IPS-18c (cell line): ENCODE results near the gene GRK5.
"Not testable (repeated sequence)": the region's sequence is repeated elsewhere in the genome, so short reads cannot be mapped to it uniquely, and the experiment has no call there.

Experiments
- H3K4me3 ChIP-seq: 2 replicates; pipeline ENCODE4 v1.7.0; 2013; ENCODE audit warnings: low read depth, mild to moderate bottlenecking, low read length, moderate library complexity; ENCODE audit not compliant: insufficient read depth
- H3K9me3 ChIP-seq: one replicate; pipeline ENCODE4 v1.6.1; 2013; ENCODE audit warnings: mild to moderate bottlenecking, low read length, moderate library complexity; ENCODE audit not compliant: control insufficient read depth, insufficient read depth

GRK5 gene

DNA sequence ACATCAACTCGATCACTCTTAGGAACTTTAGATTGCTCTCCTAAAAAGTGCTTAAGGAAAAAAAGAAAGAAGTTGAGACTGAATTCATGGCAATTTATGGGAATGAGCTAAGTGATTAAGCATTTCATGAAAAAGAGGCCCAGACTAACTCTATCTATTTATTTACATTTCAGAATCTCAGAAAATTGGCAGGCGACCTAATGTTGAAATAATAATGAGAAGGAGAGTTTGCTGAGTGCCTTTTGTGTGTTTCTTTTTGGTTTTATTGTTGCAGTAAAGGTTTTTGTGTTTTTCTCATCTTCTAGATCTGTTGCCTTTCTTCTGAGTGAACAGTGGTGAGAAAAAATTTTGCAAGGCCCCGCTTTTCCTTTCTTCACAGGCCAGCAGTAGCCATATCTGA, 3.8 kb downstream of the GRK5 start:
- Histone ChIP-seq H3K4me3 (no peak overlapping the region), H3K9me3 (no peaks in the 10 kb centered on the region)

DNA sequence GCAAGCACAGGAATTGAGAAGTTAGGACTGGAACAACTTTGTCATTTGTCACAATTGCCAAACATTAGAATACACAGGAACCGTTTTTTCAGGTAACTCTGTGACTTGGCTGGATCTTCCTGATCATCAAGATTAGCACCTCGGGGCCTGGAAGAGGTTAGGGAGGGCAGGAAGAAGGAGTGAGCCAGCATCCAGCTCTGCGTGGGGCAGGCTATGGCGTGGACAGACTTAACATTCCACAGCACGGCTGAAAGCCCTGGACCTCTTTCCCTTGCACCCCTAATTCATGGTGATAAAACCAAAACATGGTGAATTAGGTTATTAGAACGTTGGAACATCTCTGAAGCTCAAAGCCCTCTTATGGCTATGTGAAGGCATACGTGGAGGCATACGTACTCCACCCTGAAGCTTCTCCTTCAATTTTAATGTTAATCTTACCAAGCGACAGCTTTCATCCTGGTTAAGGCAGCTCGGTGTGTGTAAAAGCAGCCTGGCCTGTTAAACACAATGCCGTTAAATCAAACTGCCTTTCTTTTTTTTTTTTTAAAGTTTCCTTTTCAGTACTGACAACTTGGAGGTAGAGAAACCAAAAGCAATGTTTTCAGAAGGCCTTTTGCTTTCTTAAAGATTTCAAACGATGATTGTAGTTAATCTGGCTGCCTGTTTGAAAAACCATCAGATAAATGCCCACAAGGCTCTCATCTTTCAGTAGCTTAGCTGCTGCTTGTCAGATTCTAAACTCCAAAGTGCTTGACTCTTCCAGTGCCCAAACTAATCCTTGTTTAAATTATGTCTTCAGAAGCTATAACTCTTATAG, 4.5 kb downstream of the GRK5 start:
- no peak overlapping the region for H3K4me3 ChIP-seq
- H3K9me3 ChIP-seq = no peaks in the 10 kb centered on the region

DNA sequence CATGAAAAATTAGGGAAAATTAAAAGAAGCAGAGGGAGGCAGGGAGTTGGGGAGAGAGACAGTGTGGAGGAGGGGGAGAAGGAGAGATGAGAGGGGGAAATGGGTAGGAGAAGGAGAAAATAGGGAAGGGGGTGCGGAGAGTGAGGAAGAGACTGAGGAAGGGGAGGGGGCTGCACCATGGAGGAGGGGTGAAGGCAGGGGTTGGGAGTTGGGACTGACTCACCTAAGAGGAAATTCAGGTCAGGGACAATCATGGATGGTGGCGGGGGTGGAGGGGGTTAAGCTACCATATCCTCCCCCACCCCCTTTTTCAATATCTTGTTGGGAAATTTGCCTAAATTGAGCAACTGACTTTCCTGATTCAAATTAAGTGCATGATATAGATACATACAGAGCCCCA, 8.0 kb downstream of the GRK5 start:
- Histone ChIP-seq H3K4me3 (no peak overlapping the region), H3K9me3 (no peaks in the 10 kb centered on the region)

DNA sequence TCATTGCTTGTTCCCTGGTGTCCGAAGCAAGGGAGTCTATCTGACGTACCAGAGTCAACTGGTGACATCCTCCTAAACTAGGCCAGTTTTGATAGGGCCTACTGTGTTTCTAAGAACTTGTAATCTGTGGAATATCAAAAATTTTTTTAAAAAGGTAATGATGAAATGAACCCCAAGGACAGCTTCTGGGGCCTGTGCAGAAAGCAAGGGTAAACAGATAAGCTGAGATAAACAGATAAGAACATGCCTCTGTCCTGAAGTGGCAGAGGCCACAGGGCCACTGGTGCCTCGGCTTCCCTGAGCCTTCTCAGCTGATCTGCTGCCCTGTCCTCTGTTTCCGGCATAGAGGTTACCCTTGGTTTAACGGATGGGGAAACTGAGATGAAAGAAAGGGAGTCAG, 8.8 kb downstream of the GRK5 start:
- no peak overlapping the region for H3K4me3 ChIP-seq

DNA sequence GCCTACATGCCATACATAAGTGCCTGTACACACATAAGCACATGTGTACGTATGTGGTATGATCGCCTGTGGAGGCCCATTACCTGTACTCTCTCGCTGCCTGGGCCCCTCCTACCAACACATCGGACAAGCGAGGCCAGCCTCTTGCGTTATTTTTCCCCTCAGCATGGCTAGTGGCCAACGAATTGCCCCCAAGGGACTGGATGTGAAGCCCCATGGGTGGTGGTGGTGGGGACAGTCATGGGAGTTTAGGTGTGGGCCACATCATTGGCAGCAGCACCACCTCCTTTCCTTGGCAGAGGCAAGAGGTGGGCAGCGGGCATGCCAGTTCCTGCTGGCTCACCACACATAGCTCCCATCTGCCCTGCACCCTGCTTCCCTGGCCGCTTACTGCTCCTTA, 10.0 kb downstream of the GRK5 start:
- no peaks in the 10 kb centered on the region for H3K9me3 ChIP-seq
- H3K4me3 ChIP-seq = no peak overlapping the region

More for the DNA sequence above, 8.8 kb downstream of the GRK5 start:
- H3K9me3 ChIP-seq = no peaks in the 10 kb centered on the region

DNA sequence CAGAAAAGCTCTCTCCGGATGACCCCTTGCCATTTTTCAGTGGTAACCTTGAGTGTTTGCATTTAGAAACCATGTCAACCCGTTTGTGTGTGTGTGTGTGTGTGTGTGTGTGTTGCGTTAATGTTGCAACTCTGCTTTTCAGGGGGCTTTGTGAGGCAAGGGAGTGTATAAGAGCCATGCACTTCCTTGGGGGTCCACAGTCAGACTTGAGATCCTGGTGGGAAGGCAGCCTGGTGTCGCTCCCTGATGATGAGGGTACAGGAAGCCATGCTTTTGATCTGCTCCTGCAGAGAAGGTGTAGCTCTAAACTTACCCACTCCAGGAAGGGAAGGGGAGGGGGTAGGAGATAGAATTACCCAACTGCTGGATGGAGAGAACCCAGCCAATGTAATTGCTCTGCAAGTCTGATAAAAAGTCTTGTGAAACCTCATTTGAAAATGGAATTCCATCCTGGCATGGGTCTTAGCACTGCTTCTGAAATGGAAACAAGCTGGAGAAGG, 10.7 kb downstream of the GRK5 start:
- H3K4me3 ChIP-seq = no peak overlapping the region
- no peaks in the 10 kb centered on the region for H3K9me3 ChIP-seq

DNA sequence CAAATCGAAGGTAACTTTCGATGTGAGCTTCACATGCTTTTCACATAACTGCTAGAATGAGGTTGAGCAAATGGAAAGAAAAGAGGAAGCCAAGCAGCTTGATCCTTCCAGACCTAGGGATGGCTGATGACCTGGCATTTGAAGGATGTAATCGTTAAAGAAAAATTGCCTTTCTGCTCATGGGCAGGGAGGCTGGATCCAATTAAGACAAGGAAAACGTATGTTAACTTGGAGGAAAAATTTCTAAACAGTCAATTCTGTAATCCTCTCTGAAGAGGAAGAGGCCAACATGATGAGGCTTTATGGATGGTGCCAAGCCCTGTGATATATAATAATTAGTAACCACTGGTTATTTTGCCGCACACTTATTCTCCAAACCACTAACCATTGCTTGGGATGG, 12.5 kb downstream of the GRK5 start:
- Histone ChIP-seq H3K9me3 (no peaks in the 10 kb centered on the region), H3K4me3 (no peak overlapping the region)

DNA sequence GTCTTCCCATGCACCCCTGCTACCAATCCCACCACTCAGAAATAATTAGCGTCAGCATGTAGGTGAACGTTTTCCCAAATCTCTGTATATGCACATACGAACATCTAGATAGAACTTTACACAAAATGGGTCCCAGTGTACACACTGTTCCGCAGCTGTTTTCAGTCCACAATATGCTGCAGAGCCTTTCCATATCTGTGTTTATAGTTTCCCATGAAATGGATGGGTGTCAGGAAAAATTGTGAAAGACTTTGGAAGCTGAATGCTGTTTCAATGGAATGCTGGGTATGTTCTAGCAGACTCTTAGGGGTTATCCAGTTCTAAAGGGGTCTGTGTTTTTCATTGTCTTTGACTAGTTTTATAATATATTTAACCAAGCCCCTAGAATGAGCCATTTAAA, 13.8 kb downstream of the GRK5 start:
- no peaks in the 10 kb centered on the region for H3K9me3 ChIP-seq
- H3K4me3 ChIP-seq = no peak overlapping the region

DNA sequence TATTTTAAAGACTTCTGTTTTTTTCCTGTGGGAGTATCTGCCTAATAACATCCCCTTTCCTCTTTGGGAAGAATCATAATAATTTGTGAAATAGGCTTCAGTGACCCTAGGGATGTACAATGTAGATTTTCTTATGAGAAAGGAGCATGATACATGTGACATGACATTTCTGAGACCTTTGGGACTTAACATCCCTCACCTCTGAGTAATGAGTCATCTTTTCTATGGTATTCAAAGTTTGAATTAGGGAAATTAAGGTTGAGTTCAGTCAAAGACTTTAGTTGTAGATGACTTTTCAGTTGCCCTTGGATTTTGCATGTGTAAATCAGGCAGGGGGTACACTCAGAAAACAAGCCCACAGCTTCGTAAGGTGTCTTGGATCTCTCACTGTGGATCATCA, 14.3 kb downstream of the GRK5 start:
- Histone ChIP-seq H3K4me3 (no peak overlapping the region; the same call in 1 of the 2 replicates), H3K9me3 (no peaks in the 10 kb centered on the region)

DNA sequence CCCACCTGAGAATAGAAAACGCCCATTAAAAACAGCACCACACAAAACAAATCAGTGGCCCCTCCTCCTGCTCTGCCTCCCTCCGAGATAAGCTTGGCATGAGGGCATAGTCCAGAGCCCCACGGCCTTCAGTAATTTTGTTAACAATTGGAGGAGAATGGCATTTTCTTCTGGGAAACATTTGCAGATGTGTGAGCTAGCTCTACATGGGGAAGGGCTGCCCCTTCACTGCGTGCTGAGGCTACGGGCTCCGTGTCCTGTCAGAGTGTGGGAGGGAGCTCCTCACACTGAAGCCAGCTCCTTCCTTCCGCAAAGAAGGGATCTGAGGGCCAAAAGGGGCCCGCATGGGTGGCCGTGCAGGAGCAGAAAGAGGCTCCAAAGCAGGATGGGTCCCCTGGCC, 15.2 kb downstream of the GRK5 start:
- Histone ChIP-seq H3K9me3 (no peaks in the 10 kb centered on the region), H3K4me3 (no peak overlapping the region)

DNA sequence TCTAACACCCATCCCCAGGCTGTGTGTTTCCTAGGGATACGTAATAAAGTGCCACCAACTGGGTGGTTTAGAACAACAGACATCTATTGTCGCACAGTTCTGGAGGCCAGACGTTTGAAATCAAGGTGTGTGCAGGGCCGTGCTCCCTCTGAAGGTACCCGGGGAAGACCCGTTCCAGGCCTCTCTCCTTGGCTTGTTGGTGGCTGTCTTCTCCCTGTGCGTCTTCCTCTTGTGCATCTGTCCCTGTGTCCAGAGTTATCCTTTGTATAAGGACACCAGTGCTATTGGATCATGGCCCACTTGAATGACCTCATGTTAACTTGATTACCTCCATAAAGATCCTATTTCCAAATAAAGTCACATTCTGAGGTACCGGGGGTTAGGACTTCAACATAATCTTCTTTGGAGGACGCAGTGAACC, 15.6 kb downstream of the GRK5 start:
- no peaks in the 10 kb centered on the region for H3K9me3 ChIP-seq
- no peak overlapping the region for H3K4me3 ChIP-seq

DNA sequence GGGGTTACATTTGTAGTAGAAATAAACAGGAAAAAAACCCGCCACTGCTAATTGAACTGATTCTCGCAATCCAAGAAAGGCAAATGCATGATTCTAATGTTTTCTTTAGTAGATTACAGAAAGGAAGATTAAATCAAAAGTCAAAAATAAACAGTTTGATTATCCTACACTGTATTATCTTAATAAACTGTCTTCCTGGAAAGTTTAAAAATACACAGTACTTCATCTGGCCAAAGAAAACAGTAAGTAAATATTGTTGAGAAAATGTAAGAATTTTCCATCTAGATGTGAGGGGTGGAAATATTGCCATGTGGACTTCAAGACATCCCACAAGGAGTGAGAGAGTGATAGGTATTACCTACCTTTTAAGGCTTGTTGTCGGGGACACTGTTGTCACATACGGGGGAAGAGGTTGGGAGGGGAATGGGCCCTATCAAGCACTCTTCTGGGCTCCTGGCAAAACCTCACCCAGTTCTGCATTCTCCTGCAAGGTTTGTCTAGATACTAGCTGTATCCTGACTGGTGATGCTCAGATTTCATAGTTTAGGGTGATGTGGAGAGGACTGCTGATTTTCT, 17.8 kb downstream of the GRK5 start:
- no peak overlapping the region for H3K4me3 ChIP-seq
- no peaks in the 10 kb centered on the region for H3K9me3 ChIP-seq

DNA sequence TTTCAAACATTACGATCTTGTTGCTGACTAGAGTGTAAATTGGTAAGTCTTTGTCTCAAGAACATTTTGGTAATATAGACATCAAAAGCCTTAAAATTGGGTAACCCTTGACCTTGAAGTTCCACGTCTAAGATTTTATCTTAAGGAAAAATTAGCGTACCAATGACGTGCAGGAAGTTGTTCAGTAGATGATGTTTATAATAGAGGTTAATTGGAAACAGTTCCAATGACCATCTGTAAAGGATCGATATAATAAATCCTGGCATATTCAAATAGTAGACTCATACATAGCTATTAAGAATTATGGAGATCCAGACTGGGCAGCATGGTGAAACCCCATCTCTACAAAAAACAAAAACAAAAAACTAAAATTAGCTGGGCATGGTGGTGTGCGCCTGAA, 20.5 kb downstream of the GRK5 start:
- Histone ChIP-seq H3K9me3 (no peaks in the 10 kb centered on the region), H3K4me3 (no peak overlapping the region)

DNA sequence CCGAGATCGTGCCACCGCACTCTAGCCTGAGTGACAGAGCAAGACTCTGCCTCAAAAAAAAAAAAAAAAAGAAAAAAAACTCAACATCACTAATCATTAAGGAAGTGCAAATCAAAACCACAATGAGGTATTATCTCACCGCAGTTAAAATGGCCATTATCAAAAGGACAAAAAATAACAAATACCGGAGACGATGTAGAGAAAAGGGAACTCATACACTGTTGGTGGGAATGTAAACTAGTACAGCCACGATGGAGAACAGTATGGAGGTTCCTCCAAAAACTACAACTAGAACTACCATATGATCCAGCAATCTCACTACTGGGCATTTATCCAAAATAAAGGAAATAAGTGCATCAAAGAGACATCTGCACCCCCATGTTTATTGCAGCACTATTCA, 24.3 kb downstream of the GRK5 start:
- no peak overlapping the region for H3K4me3 ChIP-seq
- H3K9me3 ChIP-seq = no peaks in the 10 kb centered on the region

DNA sequence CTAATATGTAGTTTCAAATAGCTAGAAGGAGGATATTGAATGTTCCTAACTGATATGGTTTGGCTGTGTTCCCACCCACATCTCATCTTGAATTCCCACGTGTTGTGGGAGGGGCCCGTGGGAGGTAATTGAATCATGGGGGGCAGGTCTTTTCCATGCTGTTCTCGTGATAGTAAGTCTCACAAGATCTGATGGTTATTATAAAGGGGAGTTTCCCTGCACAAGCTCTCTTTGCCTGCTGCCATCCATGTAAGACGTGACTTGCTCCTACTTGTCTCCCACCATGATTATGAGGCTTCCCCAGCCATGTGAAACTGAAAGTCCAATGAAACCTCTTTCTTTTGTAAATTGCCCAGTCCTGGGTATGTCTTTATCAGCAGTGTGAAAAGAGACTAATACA, 25.1 kb downstream of the GRK5 start:
- H3K4me3 ChIP-seq, H3K9me3 ChIP-seq: not testable (repeated sequence)

DNA sequence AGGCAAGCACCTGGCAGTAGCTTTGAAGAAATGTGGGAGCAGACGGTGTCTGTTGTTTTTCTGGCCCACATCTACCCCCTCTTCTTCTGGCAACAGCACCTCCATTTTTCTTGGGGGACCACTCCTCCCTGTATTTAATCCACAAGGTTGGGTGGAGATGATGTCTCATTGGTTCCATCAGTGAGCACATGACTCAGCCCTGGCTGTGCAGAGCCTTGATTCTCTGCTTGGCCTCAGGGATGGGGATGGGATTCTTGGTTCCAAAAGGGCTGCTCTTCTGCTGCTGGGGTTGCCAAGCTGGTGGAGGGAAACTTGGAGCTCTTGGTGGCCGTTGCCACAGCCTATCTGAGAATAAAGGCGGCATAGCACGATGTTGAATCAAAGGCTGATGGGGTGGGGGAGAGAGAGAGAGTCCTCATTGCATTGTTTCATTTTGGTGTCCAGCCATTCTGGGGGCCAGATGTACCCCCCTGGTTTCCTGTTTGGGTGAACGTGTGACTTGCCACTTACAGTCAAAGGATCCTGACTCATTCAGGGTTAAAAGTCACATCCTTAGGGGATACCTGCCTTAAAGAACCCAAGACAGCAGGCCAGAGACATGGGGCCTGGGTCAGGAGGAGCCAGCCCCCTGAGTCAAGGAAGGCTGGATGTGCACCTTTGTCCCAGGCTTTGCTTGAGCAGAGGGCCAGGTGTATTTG, 25.9 kb downstream of the GRK5 start:
- Histone ChIP-seq H3K9me3 (no peaks in the 10 kb centered on the region), H3K4me3 (no peak overlapping the region)

DNA sequence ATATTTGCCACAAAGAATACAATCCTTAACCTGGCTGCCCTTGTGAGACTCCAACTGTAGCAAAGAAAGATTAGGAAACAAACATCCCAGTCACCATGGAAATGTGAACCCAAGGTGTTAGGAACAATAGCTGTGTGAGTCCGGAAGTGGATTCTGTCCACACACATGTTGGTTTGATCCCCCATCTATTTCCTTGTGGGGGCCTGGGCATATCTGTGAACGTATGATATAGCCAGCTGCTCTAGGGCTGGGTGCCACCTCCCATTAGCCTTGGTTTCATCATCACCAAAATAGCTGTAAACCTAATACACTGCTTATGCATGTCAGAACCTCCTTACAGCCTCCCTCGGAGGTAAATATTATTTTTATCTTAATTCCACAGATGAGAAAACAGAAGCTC, 26.4 kb downstream of the GRK5 start:
- Histone ChIP-seq H3K4me3 (no peak overlapping the region), H3K9me3 (no peaks in the 10 kb centered on the region)

DNA sequence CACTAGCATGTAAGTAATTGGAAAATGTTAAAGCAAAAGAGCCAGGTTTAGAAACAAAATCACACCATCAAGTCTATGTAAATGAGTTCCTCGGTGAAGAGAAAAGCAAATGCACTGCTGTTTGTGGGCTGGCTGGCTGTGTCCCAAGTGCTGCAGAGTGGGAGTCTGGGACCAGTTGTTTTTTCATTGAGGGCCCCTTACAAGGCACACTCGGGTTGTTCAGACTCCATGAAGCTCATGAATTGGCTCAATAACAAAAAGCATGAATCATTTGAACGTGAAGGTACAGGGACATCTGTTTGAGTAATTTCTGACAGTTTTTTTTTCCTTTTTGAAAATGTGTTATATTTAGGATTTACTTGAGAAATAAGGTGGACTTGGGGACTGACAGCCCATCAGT, 28.0 kb downstream of the GRK5 start:
- Histone ChIP-seq H3K4me3 (no peak overlapping the region), H3K9me3 (no peaks in the 10 kb centered on the region)
